ENCODE results near the gene FGFRL1.
"Not testable (repeated sequence)": the region's sequence is repeated elsewhere in the genome, so short reads cannot be mapped to it uniquely, and the experiment has no call there.

FGFRL1 gene

DNA sequence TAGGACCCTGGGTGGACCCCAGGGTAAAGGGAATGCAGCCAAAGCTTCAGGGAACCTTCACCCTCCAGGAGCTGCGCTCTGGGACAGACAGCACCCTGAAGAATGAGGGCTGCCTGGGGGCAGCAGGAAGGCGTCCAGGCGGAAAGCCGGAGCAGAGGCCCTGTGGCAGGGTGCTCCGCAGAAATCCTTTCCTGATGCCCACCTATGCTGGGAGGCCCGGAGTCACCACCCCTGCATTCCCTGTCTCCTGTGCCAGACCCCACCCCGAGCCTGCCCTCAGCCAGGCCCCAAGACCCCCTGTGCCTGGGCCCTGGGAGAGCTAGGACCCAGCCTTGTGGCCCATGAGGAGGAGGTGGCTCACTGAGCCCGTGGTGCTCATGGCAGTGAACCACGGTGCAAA is 36.8 kb upstream of the FGFRL1 start:
- H3K27ac ChIP-seq (ENCODE audit: low read length), result no peak overlapping the region
- H3K36me3 ChIP-seq (ENCODE audit: control insufficient read depth in 2 of 2, insufficient read depth in 2 of 2, low read length in 2 of 2), result no peaks in the 10 kb centered on the region

DNA sequence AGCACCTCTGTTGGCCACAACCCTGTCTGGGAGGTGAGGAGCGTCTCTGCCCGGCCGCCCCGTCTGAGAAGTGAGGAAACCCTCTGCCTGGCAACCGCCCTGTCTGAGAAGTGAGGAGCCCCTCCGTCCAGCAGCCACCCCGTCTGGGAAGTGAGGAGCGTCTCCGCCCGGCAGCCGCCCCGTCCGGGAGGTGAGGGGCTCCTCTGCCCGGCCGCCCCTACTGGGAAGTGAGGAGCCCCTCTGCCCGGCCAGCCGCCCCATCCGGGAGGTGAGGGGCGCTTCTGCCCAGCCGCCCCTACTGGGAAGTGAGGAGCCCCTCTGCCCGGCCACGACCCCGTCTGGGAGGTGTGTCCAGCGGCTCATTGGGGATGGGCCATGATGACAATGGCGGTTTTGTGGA is 35.4 kb upstream of the FGFRL1 start:
- H3K27me3 ChIP-seq (ENCODE audit: control insufficient read depth in 1 of 2, insufficient read depth in 2 of 2, low read length in 2 of 2); H3K36me3 ChIP-seq (ENCODE audit: control insufficient read depth in 2 of 2, insufficient read depth in 2 of 2, low read length in 2 of 2); H3K9me3 ChIP-seq (ENCODE audit: control insufficient read depth in 2 of 2, low read length in 2 of 2); H3K27ac ChIP-seq (ENCODE audit: low read length); H3K4me3 ChIP-seq (ENCODE audit: low read length in 2 of 2); H3K9ac ChIP-seq (ENCODE audit: low read length in 2 of 2): not testable (repeated sequence)
- H3K4me1 ChIP-seq (ENCODE audit: control insufficient read depth, insufficient read depth, low read length), result peaks cover 26% of the 10 kb centered on the region

More for the DNA sequence above, 36.8 kb upstream of the FGFRL1 start:
- H3K4me1 ChIP-seq (ENCODE audit: control insufficient read depth, insufficient read depth, low read length), result peaks cover 27% of the 10 kb centered on the region
- H3K9ac ChIP-seq (ENCODE audit: low read length in 2 of 2), result no peak overlapping the region
- H3K9me3 ChIP-seq (ENCODE audit: control insufficient read depth in 2 of 2, low read length in 2 of 2), result no peaks in the 10 kb centered on the region
- H3K4me3 ChIP-seq (ENCODE audit: low read length in 2 of 2), result no peak overlapping the region
- H3K27me3 ChIP-seq (ENCODE audit: control insufficient read depth in 1 of 2, insufficient read depth in 2 of 2, low read length in 2 of 2), result no peaks in the 10 kb centered on the region

- H3K36me3 ChIP-seq (ENCODE audit: control insufficient read depth in 2 of 2, insufficient read depth in 2 of 2, low read length in 2 of 2), result no peaks in the 10 kb centered on the region
- no peak overlapping the region for H3K4me3 ChIP-seq (ENCODE audit: low read length in 2 of 2)
- H3K9ac ChIP-seq (ENCODE audit: low read length in 2 of 2), result no peak overlapping the region
- no peaks in the 10 kb centered on the region for H3K9me3 ChIP-seq (ENCODE audit: control insufficient read depth in 2 of 2, low read length in 2 of 2)
- H3K27me3 ChIP-seq (ENCODE audit: control insufficient read depth in 1 of 2, insufficient read depth in 2 of 2, low read length in 2 of 2), result no peaks in the 10 kb centered on the region
- no peak overlapping the region for H3K27ac ChIP-seq (ENCODE audit: low read length)
- H3K4me1 ChIP-seq (ENCODE audit: control insufficient read depth, insufficient read depth, low read length), result no peaks in the 10 kb centered on the region
These were observed 32.3 kb upstream of the FGFRL1 start for GRCh38 chr4:978957-979701.

- no peak overlapping the region for H3K27ac ChIP-seq (ENCODE audit: low read length)
- no peak overlapping the region for H3K4me3 ChIP-seq (ENCODE audit: low read length in 2 of 2)
- no peaks in the 10 kb centered on the region for H3K36me3 ChIP-seq (ENCODE audit: control insufficient read depth in 2 of 2, insufficient read depth in 2 of 2, low read length in 2 of 2)
- H3K27me3 ChIP-seq (ENCODE audit: control insufficient read depth in 1 of 2, insufficient read depth in 2 of 2, low read length in 2 of 2), result no peaks in the 10 kb centered on the region
- no peak overlapping the region for H3K9ac ChIP-seq (ENCODE audit: low read length in 2 of 2)
- H3K9me3 ChIP-seq (ENCODE audit: control insufficient read depth in 2 of 2, low read length in 2 of 2), result no peaks in the 10 kb centered on the region
- peaks cover 9% of the 10 kb centered on the region for H3K4me1 ChIP-seq (ENCODE audit: control insufficient read depth, insufficient read depth, low read length)
These were observed 29.1 kb upstream of the FGFRL1 start for GRCh38 chr4:982291-982690.

DNA sequence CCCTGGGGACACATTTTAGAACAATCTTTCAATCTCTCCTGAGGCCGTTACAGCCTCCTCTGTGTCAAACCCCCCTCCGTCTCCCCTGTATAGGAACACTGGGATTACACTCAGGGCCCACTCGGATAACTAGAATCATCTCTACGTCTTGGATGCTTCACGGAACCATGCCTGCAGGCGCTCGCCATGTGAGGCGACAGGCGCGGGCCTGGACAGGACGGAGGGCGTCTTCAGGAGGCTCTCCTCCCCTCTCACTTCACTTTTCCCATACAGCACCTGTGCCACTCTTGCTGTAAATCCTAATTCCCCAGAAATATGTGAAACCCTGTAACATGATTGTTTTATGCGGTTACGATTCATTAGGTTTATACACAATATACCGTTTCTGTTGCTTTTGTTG is 28.6 kb upstream of the FGFRL1 start:
- Histone ChIP-seq H3K4me1 (ENCODE audit: control insufficient read depth, insufficient read depth, low read length) (peaks cover 14% of the 10 kb centered on the region), H3K27me3 (ENCODE audit: control insufficient read depth in 1 of 2, insufficient read depth in 2 of 2, low read length in 2 of 2) (no peaks in the 10 kb centered on the region), H3K4me3 (ENCODE audit: low read length in 2 of 2) (no peak overlapping the region), H3K9me3 (ENCODE audit: control insufficient read depth in 2 of 2, low read length in 2 of 2) (no peaks in the 10 kb centered on the region), H3K9ac (ENCODE audit: low read length in 2 of 2) (no peak overlapping the region), H3K36me3 (ENCODE audit: control insufficient read depth in 2 of 2, insufficient read depth in 2 of 2, low read length in 2 of 2) (no peaks in the 10 kb centered on the region), H3K27ac (ENCODE audit: low read length) (no peak overlapping the region)

GRCh38 chr4:984336-985054 is 26.9 kb upstream of the FGFRL1 start:
- peaks cover 19% of the 10 kb centered on the region for H3K4me1 ChIP-seq (ENCODE audit: control insufficient read depth, insufficient read depth, low read length)
- no peaks in the 10 kb centered on the region for H3K9me3 ChIP-seq (ENCODE audit: control insufficient read depth in 2 of 2, low read length in 2 of 2)
- no peaks in the 10 kb centered on the region for H3K27me3 ChIP-seq (ENCODE audit: control insufficient read depth in 1 of 2, insufficient read depth in 2 of 2, low read length in 2 of 2)
- no peaks in the 10 kb centered on the region for H3K36me3 ChIP-seq (ENCODE audit: control insufficient read depth in 2 of 2, insufficient read depth in 2 of 2, low read length in 2 of 2)
- no peak overlapping the region for H3K27ac ChIP-seq (ENCODE audit: low read length)
- H3K9ac ChIP-seq (ENCODE audit: low read length in 2 of 2), result no peak overlapping the region
- H3K4me3 ChIP-seq (ENCODE audit: low read length in 2 of 2), result peak overlapping the region in 1 of 2 donors; percentile 49

- H3K4me3 ChIP-seq (ENCODE audit: low read length in 2 of 2), result peak overlapping the region in 1 of 2 donors; percentile 49
- H3K4me1 ChIP-seq (ENCODE audit: control insufficient read depth, insufficient read depth, low read length), result peaks cover 19% of the 10 kb centered on the region
- no peak overlapping the region for H3K9ac ChIP-seq (ENCODE audit: low read length in 2 of 2)
- no peak overlapping the region for H3K27ac ChIP-seq (ENCODE audit: low read length)
- H3K9me3 ChIP-seq (ENCODE audit: control insufficient read depth in 2 of 2, low read length in 2 of 2), result no peaks in the 10 kb centered on the region
- H3K36me3 ChIP-seq (ENCODE audit: control insufficient read depth in 2 of 2, insufficient read depth in 2 of 2, low read length in 2 of 2), result peaks cover 0 to 2% of the 10 kb centered on the region in 2 donors
- no peaks in the 10 kb centered on the region for H3K27me3 ChIP-seq (ENCODE audit: control insufficient read depth in 1 of 2, insufficient read depth in 2 of 2, low read length in 2 of 2)
These were observed 26.1 kb upstream of the FGFRL1 start for GRCh38 chr4:985123-985830.

DNA sequence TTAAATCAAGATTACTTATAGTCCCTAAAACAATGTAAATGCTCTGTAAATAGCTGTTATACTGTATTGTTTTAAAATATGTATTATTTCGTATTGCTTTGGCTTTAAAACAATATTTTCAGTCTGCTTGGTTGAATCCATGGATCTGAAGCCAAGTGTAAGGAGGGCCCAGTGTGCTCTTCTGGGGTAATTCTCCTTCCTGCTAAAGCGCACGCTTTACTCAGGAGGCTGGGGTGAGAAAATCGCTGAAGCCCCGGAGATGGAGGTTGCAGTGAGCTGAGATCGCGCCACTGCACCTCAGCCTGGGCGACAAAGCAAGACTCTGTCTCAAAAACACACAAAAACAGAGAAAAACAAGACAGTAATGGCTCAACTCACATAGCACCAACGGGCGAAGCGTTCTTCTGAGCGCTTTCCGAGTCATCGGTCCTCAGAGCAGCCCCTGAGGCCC is 25.0 kb upstream of the FGFRL1 start:
- peaks cover 19% of the 10 kb centered on the region for H3K4me1 ChIP-seq (ENCODE audit: control insufficient read depth, insufficient read depth, low read length)
- H3K27me3 ChIP-seq (ENCODE audit: control insufficient read depth in 1 of 2, insufficient read depth in 2 of 2, low read length in 2 of 2), result no peaks in the 10 kb centered on the region
- H3K9ac ChIP-seq (ENCODE audit: low read length in 2 of 2), result peak overlapping the region; percentile 71 to 76
- no peak overlapping the region for H3K27ac ChIP-seq (ENCODE audit: low read length)
- H3K4me3 ChIP-seq (ENCODE audit: low read length in 2 of 2), result peak overlapping the region; percentile 81 to 91
- no peaks in the 10 kb centered on the region for H3K9me3 ChIP-seq (ENCODE audit: control insufficient read depth in 2 of 2, low read length in 2 of 2)
- peaks cover 0 to 4% of the 10 kb centered on the region in 2 donors for H3K36me3 ChIP-seq (ENCODE audit: control insufficient read depth in 2 of 2, insufficient read depth in 2 of 2, low read length in 2 of 2)

- Histone ChIP-seq H3K9ac (ENCODE audit: low read length in 2 of 2) (peak within 1 kb of the TSS; percentile 71 to 76), H3K4me1 (ENCODE audit: control insufficient read depth, insufficient read depth, low read length) (peaks cover 19% of the 10 kb centered on the region), H3K36me3 (ENCODE audit: control insufficient read depth in 2 of 2, insufficient read depth in 2 of 2, low read length in 2 of 2) (peaks cover 0 to 4% of the 10 kb centered on the region in 2 donors)
These were observed 24.4 kb upstream of the FGFRL1 start, which contains the start of gene IDUA for GRCh38 chr4:986879-987623. Gene IDUA (plus strand): TSS chr4:987044. CDS start chr4:987085, 41 bp downstream.

More at GRCh38 chr4:986879-987623, 24.4 kb upstream of the FGFRL1 start, which contains the start of gene IDUA:
- no peaks in the 10 kb centered on the region for H3K9me3 ChIP-seq (ENCODE audit: control insufficient read depth in 2 of 2, low read length in 2 of 2)
- H3K27ac ChIP-seq (ENCODE audit: low read length), result no peak within 1 kb of the TSS
- no peaks in the 10 kb centered on the region for H3K27me3 ChIP-seq (ENCODE audit: control insufficient read depth in 1 of 2, insufficient read depth in 2 of 2, low read length in 2 of 2)
- H3K4me3 ChIP-seq (ENCODE audit: low read length in 2 of 2), result peak within 1 kb of the TSS; percentile 81 to 91
